Measurements from ENCODE around the gene UGT1A6. TPM values are rescaled to one million over a fixed set of nuclear protein-coding genes. Genes with fewer than 3 reads are reported as not detected.

Gene UGT1A6
- total RNA-seq, 1 experiment from 2014 or later = 549 TPM

DNA sequence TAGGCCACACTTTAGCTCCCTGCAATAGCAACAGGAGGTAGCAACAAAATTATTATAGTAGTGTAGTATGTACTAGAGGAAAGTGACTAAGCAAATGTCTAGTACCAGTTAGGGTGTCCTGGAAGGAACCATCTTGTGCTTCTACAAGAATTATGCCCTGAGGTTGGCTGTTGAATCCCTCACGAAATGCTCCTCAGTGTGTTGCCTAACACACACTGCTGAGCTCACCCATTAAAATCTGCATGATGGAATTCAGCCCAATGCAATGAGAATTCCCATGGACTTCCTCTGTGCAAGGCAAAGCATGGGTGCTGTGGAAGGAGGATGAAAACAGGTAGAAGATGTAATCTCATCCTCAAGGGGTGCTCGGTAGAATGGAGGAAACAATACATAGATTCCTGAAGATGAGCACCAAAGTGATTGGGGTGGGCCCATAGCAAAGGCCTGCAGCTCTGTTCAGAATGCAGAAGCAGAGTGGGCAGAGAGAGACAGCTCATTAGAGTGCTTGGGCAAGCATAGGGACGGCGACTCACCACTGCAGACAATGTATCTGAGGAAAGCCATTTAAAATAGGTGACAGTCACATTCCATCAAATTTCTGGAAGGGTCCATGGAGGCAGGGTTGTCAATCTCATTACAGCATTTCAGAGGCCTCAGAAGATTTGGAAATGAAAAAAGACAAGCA lies 12.2 kb upstream of the UGT1A6 start:
- POLR2A ChIA-PET (ENCODE audit: unreplicated experiment) = interaction anchor here (0.6 kb wide), 1 partner anchor 114 kb away, joined by 3 read pairs; the partner anchor contains the start of gene USP40
- peak in 1 of 2 experiments; percentile 32 for DNase-seq

DNA sequence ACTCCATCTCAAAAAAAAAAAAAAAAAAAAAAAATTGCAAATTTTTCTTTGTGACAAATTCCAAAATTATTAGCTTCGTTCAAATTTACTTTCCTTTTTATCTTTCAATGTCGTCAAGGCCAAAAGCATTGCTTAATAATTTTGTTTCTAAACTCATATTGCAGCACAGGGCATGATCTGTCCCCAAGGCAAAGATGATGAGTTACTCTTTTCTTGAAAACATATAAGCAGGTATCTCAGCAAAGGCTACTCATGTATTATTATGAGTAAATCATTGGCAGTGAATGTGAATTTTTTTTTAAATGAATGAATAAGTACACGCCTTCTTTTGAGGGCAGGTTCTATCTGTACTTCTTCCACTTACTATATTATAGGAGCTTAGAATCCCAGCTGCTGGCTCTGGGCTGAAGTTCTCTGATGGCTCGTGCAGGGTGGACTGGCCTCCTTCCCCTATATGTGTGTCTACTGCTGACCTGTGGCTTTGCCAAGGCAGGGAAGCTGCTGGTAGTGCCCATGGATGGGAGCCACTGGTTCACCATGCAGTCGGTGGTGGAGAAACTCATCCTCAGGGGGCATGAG lies 11.1 kb upstream of the UGT1A6 start, which contains the start of gene UGT1A7:
Gene UGT1A7 (plus strand): TSS at position 381 of the 579 bp plus-strand sequence. CDS start 37 bp downstream, at position 418.
- Histone ChIP-seq H3K4me2 (no peak within 1 kb of the TSS), H3F3A (ENCODE audit: insufficient read depth, low read depth) (no peaks in the 10 kb centered on the region), H3K9me3 (ENCODE audit: insufficient read depth, low read depth) (0 out of 2 replicates have a peak, but pooled peaks cover 4% of the 10 kb centered on the region), H4K20me1 (ENCODE audit: insufficient read depth) (no peaks in the 10 kb centered on the region), H3K4me1 (replicated peaks; ENCODE audit: insufficient read depth) (no peaks in the 10 kb centered on the region), H3K4me3 (no peak within 1 kb of the TSS), H2AFZ (no peak within 1 kb of the TSS), H3K27ac (no peak within 1 kb of the TSS), H3K9me2 (ENCODE audit: insufficient read depth) (no peaks in the 10 kb centered on the region), H3K36me3 (ENCODE audit: low read depth) (no peaks in the 10 kb centered on the region), H3K79me2 (ENCODE audit: low read depth) (no peaks in the 10 kb centered on the region), H3K27me3 (ENCODE audit: insufficient read depth, low read depth) (no peaks in the 10 kb centered on the region)
- TF ChIP-seq, protein P1, sequence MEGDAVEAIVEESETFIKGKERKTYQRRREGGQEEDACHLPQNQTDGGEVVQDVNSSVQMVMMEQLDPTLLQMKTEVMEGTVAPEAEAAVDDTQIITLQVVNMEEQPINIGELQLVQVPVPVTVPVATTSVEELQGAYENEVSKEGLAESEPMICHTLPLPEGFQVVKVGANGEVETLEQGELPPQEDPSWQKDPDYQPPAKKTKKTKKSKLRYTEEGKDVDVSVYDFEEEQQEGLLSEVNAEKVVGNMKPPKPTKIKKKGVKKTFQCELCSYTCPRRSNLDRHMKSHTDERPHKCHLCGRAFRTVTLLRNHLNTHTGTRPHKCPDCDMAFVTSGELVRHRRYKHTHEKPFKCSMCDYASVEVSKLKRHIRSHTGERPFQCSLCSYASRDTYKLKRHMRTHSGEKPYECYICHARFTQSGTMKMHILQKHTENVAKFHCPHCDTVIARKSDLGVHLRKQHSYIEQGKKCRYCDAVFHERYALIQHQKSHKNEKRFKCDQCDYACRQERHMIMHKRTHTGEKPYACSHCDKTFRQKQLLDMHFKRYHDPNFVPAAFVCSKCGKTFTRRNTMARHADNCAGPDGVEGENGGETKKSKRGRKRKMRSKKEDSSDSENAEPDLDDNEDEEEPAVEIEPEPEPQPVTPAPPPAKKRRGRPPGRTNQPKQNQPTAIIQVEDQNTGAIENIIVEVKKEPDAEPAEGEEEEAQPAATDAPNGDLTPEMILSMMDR (conservative IDR thresholded peaks at IDR 0.05) = no peak
- TF ChIP-seq EZH2 (IDR thresholded peaks at IDR 0.05; ENCODE audit: low read depth) = no peak
- ChIA-PET POLR2A (ENCODE audit: unreplicated experiment) (interaction anchor here (0.6 kb wide), 1 partner anchor 115 kb away, joined by 7 read pairs; no protein-coding TSS in a partner anchor), CTCF (no interaction called here)
- peak in 1 of 2 experiments; percentile 31 for DNase-seq
- no TSS peak for BruUV-seq (replicated peaks)
- intact Hi-C loops (cut with micrococcal nuclease; ENCODE audit: unreplicated experiment) = no loop called here

More for the DNA sequence above, 12.2 kb upstream of the UGT1A6 start:
- Histone ChIP-seq H3K27ac (no peak overlapping the region), H3K4me3 (no peak overlapping the region), H3K4me2 (no peak overlapping the region), H3K36me3 (ENCODE audit: low read depth) (no peaks in the 10 kb centered on the region), H2AFZ (no peak overlapping the region; the same call in 1 of the 2 replicates), H3K9me3 (ENCODE audit: insufficient read depth, low read depth) (0 out of 2 replicates have a peak, but pooled peaks cover 4% of the 10 kb centered on the region), H3K27me3 (ENCODE audit: insufficient read depth, low read depth) (no peaks in the 10 kb centered on the region), H3K9me2 (ENCODE audit: insufficient read depth) (peaks cover 4% of the 10 kb centered on the region; the same call in 1 of the 2 replicates), H3K4me1 (replicated peaks; ENCODE audit: insufficient read depth) (no peaks in the 10 kb centered on the region), H3K79me2 (ENCODE audit: low read depth) (no peaks in the 10 kb centered on the region), H4K20me1 (ENCODE audit: insufficient read depth) (no peaks in the 10 kb centered on the region), H3F3A (ENCODE audit: insufficient read depth, low read depth) (no peaks in the 10 kb centered on the region)
- intact Hi-C loops (cut with micrococcal nuclease; ENCODE audit: unreplicated experiment) = no loop called here
- TF ChIP-seq, protein P1 (conservative IDR thresholded peaks at IDR 0.05) = no peak
- no peak for TF ChIP-seq EZH2 (IDR thresholded peaks at IDR 0.05; ENCODE audit: low read depth)
- BruUV-seq (replicated peaks) = no TSS peak
- CTCF ChIA-PET = no interaction called here

DNA sequence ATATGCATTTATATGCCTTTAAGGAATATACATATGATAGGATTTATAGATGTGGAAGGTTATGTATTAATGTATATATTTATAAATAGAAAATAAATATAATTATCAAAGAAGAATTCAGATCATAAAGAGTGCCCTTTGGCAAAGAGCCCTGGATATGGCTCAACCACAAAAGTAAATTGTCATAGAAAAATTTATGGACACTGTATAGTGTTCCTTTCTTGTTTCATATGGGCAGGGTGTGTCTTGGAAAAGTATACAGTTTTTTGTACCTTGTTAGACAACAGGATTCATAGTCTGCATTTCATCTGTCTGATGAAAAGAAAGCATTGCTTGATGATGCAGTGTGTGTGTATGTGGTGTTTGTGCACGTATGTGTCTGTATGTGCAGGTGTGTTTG lies 8.1 kb upstream of the UGT1A6 start:
- no TSS peak for BruUV-seq (replicated peaks)
- ChIA-PET POLR2A (ENCODE audit: unreplicated experiment) (no interaction called here), CTCF (no interaction called here)
- Histone ChIP-seq H3K27me3 (ENCODE audit: insufficient read depth, low read depth) (no peaks in the 10 kb centered on the region), H3K9me2 (ENCODE audit: insufficient read depth) (no peaks in the 10 kb centered on the region), H3K36me3 (ENCODE audit: low read depth) (no peaks in the 10 kb centered on the region), H3K27ac (no peak overlapping the region), H4K20me1 (ENCODE audit: insufficient read depth) (no peaks in the 10 kb centered on the region), H3K9me3 (ENCODE audit: insufficient read depth, low read depth) (0 out of 2 replicates have a peak, but pooled peaks cover 4% of the 10 kb centered on the region), H2AFZ (no peak overlapping the region), H3K4me3 (no peak overlapping the region), H3K79me2 (ENCODE audit: low read depth) (no peaks in the 10 kb centered on the region), H3K4me2 (no peak overlapping the region), H3K4me1 (replicated peaks; ENCODE audit: insufficient read depth) (peaks cover 18% of the 10 kb centered on the region), H3F3A (ENCODE audit: insufficient read depth, low read depth) (peaks cover 17% of the 10 kb centered on the region)
- TF ChIP-seq, protein P1 (conservative IDR thresholded peaks at IDR 0.05) = no peak
- TF ChIP-seq EZH2 (IDR thresholded peaks at IDR 0.05; ENCODE audit: low read depth) = no peak
- intact Hi-C loops (cut with micrococcal nuclease; ENCODE audit: unreplicated experiment) = no loop called here
- no peak for DNase-seq
